HUES64 (cell line): ENCODE measurements around the gene PGAM2.

ENCODE experiments used
- H3K27ac ChIP-seq: 2 replicates; pipeline ENCODE4 v1.7.0; 2013; ENCODE audit warnings: low read depth, low read length, inconsistent platforms
- H3K27me3 ChIP-seq: 2 replicates; pipeline ENCODE4 v1.6.1; 2013; ENCODE audit warnings: mild to moderate bottlenecking, low read length; ENCODE audit not compliant: insufficient read depth
- H3K36me3 ChIP-seq: 2 replicates; pipeline ENCODE4 v1.6.1; 2013; ENCODE audit warnings: mild to moderate bottlenecking, low read length; ENCODE audit not compliant: insufficient read depth
- H3K4me1 ChIP-seq: 2 replicates; pipeline ENCODE4 v1.6.1; 2013; ENCODE audit warnings: mild to moderate bottlenecking, low read length, moderate library complexity; ENCODE audit not compliant: insufficient read depth
- H3K4me3 ChIP-seq: 2 replicates; pipeline ENCODE4 v1.5.1; 2013; ENCODE audit warnings: mild to moderate bottlenecking, low read length, moderate library complexity
- H3K9ac ChIP-seq: 2 replicates; pipeline ENCODE4 v1.6.1; 2013; ENCODE audit warnings: mild to moderate bottlenecking, low read depth, low read length
- H3K9me3 ChIP-seq: 2 replicates; pipeline ENCODE4 v1.6.1; 2013; ENCODE audit warnings: low read depth, low read length; ENCODE audit not compliant: insufficient read depth
- WGBS: fragments of 150-250, 120-280 bp; methylation state at CpG from one replicate; pipeline ENCODE4 v1.1.7; 2013; ENCODE audit warnings: missing lambda C conversion rate; 5-methylcytosine and 5-hydroxymethylcytosine counted together

PGAM2 gene

GRCh38 chr7:44094365-44094764, 29.0 kb upstream of the PGAM2 start:
- Histone ChIP-seq H3K27ac (no peak overlapping the region), H3K9ac (no peak overlapping the region), H3K36me3 (no peaks in the 10 kb centered on the region), H3K27me3 (no peaks in the 10 kb centered on the region; the same call in 1 of the 2 replicates), H3K4me1 (no peaks in the 10 kb centered on the region), H3K4me3 (no peak overlapping the region), H3K9me3 (no peaks in the 10 kb centered on the region)
- WGBS, result 94% methylated on average over 2 of the region's 2 CpGs

GRCh38 chr7:44093102-44093641, 27.8 kb upstream of the PGAM2 start:
- H3K4me1 ChIP-seq, result no peaks in the 10 kb centered on the region
- WGBS, result 87% methylated on average over 6 of the region's 6 CpGs
- no peaks in the 10 kb centered on the region for H3K36me3 ChIP-seq
- no peak overlapping the region for H3K27ac ChIP-seq
- no peaks in the 10 kb centered on the region; the same call in 1 of the 2 replicates for H3K27me3 ChIP-seq
- no peak overlapping the region for H3K9ac ChIP-seq
- H3K9me3 ChIP-seq, result no peaks in the 10 kb centered on the region
- H3K4me3 ChIP-seq, result no peak overlapping the region

GRCh38 chr7:44087911-44088838, 22.8 kb upstream of the PGAM2 start:
- H3K4me1 ChIP-seq, result no peaks in the 10 kb centered on the region
- no peaks in the 10 kb centered on the region for H3K9me3 ChIP-seq
- H3K9ac ChIP-seq, result no peak overlapping the region
- no peaks in the 10 kb centered on the region for H3K36me3 ChIP-seq
- peaks cover 8% of the 10 kb centered on the region; the same call in 1 of the 2 replicates for H3K27me3 ChIP-seq
- WGBS, result 86% methylated on average over 20 of the region's 20 CpGs
- H3K27ac ChIP-seq, result no peak overlapping the region
- H3K4me3 ChIP-seq, result no peak overlapping the region

- Histone ChIP-seq H3K27ac (no peak overlapping the region), H3K36me3 (no peaks in the 10 kb centered on the region), H3K4me3 (no peak overlapping the region), H3K9ac (no peak overlapping the region), H3K4me1 (no peaks in the 10 kb centered on the region), H3K9me3 (no peaks in the 10 kb centered on the region), H3K27me3 (peaks cover 11% of the 10 kb centered on the region; the same call in 1 of the 2 replicates)
- 95% methylated on average over 3 of the region's 3 CpGs for WGBS
Observed at GRCh38 chr7:44086627-44087026, 21.3 kb upstream of the PGAM2 start.

GRCh38 chr7:44085546-44085945, 20.2 kb upstream of the PGAM2 start:
- Histone ChIP-seq H3K9ac (no peak overlapping the region), H3K9me3 (no peaks in the 10 kb centered on the region), H3K4me1 (no peaks in the 10 kb centered on the region), H3K27me3 (peaks cover 11% of the 10 kb centered on the region; the same call in 1 of the 2 replicates), H3K4me3 (no peak overlapping the region), H3K36me3 (0 out of 2 replicates have a peak, but pooled peaks cover 2% of the 10 kb centered on the region), H3K27ac (no peak overlapping the region)
- 83% methylated on average over 3 of the region's 3 CpGs for WGBS

- Histone ChIP-seq H3K9me3 (no peaks in the 10 kb centered on the region), H3K9ac (no peak overlapping the region), H3K27me3 (peaks cover 11% of the 10 kb centered on the region; the same call in 1 of the 2 replicates), H3K4me3 (no peak overlapping the region), H3K4me1 (no peaks in the 10 kb centered on the region), H3K36me3 (peaks cover 11% of the 10 kb centered on the region), H3K27ac (no peak overlapping the region)
- 93% methylated on average over 4 of the region's 4 CpGs for WGBS
Observed at GRCh38 chr7:44084701-44085100, 19.3 kb upstream of the PGAM2 start.

GRCh38 chr7:44083796-44084195, 18.4 kb upstream of the PGAM2 start:
- WGBS, result 87% methylated on average over 3 of the region's 3 CpGs
- Histone ChIP-seq H3K4me3 (no peak overlapping the region), H3K36me3 (peaks cover 19% of the 10 kb centered on the region), H3K27me3 (peaks cover 11% of the 10 kb centered on the region; the same call in 1 of the 2 replicates), H3K9ac (no peak overlapping the region), H3K4me1 (no peaks in the 10 kb centered on the region), H3K27ac (no peak overlapping the region), H3K9me3 (no peaks in the 10 kb centered on the region)

- Histone ChIP-seq H3K4me1 (no peaks in the 10 kb centered on the region), H3K9me3 (no peaks in the 10 kb centered on the region), H3K36me3 (peaks cover 30% of the 10 kb centered on the region), H3K27me3 (peaks cover 11% of the 10 kb centered on the region; the same call in 1 of the 2 replicates), H3K4me3 (peak overlapping the region; percentile 61), H3K9ac (peak overlapping the region; percentile 61), H3K27ac (no peak overlapping the region)
- under 1% methylated on average over 53 of the region's 54 CpGs for WGBS
Observed at GRCh38 chr7:44082541-44083207, 17.3 kb upstream of the PGAM2 start.

GRCh38 chr7:44081266-44081748, 15.9 kb upstream of the PGAM2 start:
- no peaks in the 10 kb centered on the region for H3K9me3 ChIP-seq
- H3K27ac ChIP-seq, result no peak overlapping the region
- no peaks in the 10 kb centered on the region for H3K4me1 ChIP-seq
- H3K27me3 ChIP-seq, result peaks cover 11% of the 10 kb centered on the region; the same call in 1 of the 2 replicates
- peak overlapping the region; percentile 96 for H3K4me3 ChIP-seq
- 92% methylated on average over 9 of the region's 9 CpGs for WGBS
- peaks cover 44% of the 10 kb centered on the region for H3K36me3 ChIP-seq
- no peak overlapping the region for H3K9ac ChIP-seq

GRCh38 chr7:44080686-44081265, 15.4 kb upstream of the PGAM2 start:
- Histone ChIP-seq H3K27ac (no peak overlapping the region), H3K9me3 (no peaks in the 10 kb centered on the region), H3K27me3 (peaks cover 11% of the 10 kb centered on the region; the same call in 1 of the 2 replicates), H3K9ac (no peak overlapping the region), H3K4me3 (no peak overlapping the region), H3K4me1 (no peaks in the 10 kb centered on the region), H3K36me3 (peaks cover 49% of the 10 kb centered on the region)
- WGBS, result 96% methylated on average over 10 of the region's 11 CpGs
